ENCODE results near the gene CDKAL1.

CDKAL1 gene

DNA sequence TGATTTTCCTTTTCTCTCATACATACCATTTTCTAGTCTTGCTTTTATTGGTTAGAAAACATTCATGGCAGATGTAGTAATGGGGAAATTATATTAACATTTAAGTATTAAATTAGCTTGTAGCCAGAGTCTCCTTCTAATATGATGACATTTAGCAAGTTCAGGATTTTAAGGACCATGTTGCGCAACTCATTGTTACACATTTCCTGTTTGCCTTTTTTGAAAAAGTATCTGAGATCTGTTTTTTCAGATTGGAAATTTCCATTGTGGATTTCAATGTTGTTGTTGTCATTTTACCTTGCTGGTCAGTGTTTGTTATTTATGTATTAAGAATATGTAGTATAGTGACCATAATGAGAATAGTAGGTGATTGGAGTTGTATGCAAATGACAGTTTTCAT is 38.7 kb downstream of the CDKAL1 start:
- Histone ChIP-seq H3K36me3 (ENCODE audit: control insufficient read depth, insufficient read depth, low read length) (peaks cover 3% of the 10 kb centered on the region), H3K4me1 (ENCODE audit: control insufficient read depth, insufficient read depth, low read length, poor library complexity, severe bottlenecking) (no peaks in the 10 kb centered on the region), H3K27ac (ENCODE audit: low read depth, low read length, severe bottlenecking) (no peak overlapping the region), H3K4me3 (ENCODE audit: extremely low read depth, insufficient read depth, low read length, poor library complexity, severe bottlenecking) (no peak overlapping the region), H3K9me3 (ENCODE audit: control insufficient read depth, low read length) (no peaks in the 10 kb centered on the region)
- 92% methylated on average over 1 of the region's 1 CpG; no CpG with 5 or more reads in 1 of the 2 experiments for WGBS, 2 experiments (ENCODE audit: insufficient coverage in 2 of 2)

DNA sequence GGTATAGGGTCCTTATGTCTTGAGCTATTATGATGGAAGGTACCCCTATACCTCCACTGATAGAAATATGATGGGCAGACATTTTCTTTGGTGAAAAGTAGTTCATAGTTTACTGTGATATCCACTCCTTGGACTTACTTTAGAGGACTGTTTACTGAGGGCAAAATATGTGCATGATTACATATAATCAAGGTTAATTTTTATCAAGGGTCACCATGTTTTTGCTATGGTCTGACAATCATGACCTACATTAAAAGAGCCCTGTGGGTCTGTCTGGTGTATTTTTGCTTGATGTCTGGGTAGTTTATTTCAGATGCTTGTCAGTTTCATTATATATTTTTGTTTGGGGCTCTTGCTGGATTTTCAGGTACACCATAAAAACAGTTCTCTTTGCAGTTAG is 40.1 kb downstream of the CDKAL1 start:
- H3K4me1 ChIP-seq (ENCODE audit: control insufficient read depth, insufficient read depth, low read length, poor library complexity, severe bottlenecking) = no peaks in the 10 kb centered on the region
- H3K36me3 ChIP-seq (ENCODE audit: control insufficient read depth, insufficient read depth, low read length) = peaks cover 3% of the 10 kb centered on the region
- H3K9me3 ChIP-seq (ENCODE audit: control insufficient read depth, low read length) = no peaks in the 10 kb centered on the region
- no peak overlapping the region for H3K27ac ChIP-seq (ENCODE audit: low read depth, low read length, severe bottlenecking)
- H3K4me3 ChIP-seq (ENCODE audit: extremely low read depth, insufficient read depth, low read length, poor library complexity, severe bottlenecking) = no peak overlapping the region

DNA sequence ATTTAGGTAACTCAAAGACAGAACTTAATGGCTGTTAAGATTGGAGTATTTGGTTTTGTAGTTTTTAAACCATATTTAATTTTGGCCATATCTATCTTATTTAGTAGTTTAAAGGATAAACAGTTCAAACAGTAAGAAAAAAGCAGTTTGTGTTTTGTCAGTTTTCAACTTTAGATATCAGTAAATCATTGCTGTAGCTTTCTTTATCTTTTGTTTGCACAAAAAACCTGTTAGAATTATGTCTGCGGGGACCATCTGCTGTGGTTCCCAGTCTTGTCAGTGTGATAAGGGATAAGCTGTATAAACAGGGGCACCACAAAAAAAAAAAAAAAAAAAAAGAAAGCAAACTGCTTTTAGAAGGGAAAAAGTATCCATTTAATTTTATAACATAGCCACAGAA is 40.9 kb downstream of the CDKAL1 start:
- H3K4me3 ChIP-seq (ENCODE audit: extremely low read depth, insufficient read depth, low read length, poor library complexity, severe bottlenecking) = no peak overlapping the region
- H3K27ac ChIP-seq (ENCODE audit: low read depth, low read length, severe bottlenecking) = no peak overlapping the region
- H3K4me1 ChIP-seq (ENCODE audit: control insufficient read depth, insufficient read depth, low read length, poor library complexity, severe bottlenecking) = no peaks in the 10 kb centered on the region
- H3K9me3 ChIP-seq (ENCODE audit: control insufficient read depth, low read length) = no peaks in the 10 kb centered on the region
- H3K36me3 ChIP-seq (ENCODE audit: control insufficient read depth, insufficient read depth, low read length) = peaks cover 4% of the 10 kb centered on the region
- WGBS, 2 experiments (ENCODE audit: insufficient coverage in 2 of 2) = no CpG with 5 or more reads among the region's 1 CpG

DNA sequence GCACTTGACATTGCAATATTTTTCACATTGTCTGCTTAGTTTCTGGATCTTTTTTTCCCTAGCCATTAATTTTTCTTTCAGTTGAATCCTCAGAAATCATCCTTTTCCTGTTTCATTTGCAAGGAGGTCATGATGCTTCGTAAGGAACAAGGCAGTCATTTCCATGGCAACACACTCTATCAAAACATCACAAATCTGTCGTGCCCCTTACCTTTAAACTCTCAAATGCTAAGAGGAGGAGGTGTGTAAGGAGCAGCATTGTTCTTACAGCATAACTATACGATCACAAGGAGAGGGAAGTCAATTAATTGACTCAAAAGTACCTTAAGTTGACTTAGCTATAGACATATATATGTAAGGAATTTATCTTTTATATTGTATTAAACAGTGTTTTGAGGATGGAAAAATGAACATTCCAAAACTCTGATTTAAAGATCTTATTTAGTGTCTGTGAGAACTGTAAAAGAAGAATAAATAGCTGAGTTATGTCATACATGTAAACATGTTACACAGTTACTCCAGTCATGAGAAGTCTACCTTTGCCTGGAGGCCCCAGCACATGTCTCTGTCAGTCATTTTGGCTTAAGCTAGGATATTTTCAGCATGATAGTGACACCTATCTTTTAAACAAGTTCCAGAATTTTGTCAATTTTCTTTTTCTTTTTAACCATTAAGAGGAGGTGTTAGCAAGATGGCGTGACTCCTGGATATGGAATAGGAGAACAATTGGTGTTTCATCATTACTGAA is 41.6 kb downstream of the CDKAL1 start:
- WGBS, 2 experiments (ENCODE audit: insufficient coverage in 2 of 2) = no CpG with 5 or more reads among the region's 4 CpGs
- Histone ChIP-seq H3K27ac (ENCODE audit: low read depth, low read length, severe bottlenecking) (no peak overlapping the region), H3K4me1 (ENCODE audit: control insufficient read depth, insufficient read depth, low read length, poor library complexity, severe bottlenecking) (no peaks in the 10 kb centered on the region), H3K4me3 (ENCODE audit: extremely low read depth, insufficient read depth, low read length, poor library complexity, severe bottlenecking) (no peak overlapping the region), H3K36me3 (ENCODE audit: control insufficient read depth, insufficient read depth, low read length) (peaks cover 7% of the 10 kb centered on the region), H3K9me3 (ENCODE audit: control insufficient read depth, low read length) (no peaks in the 10 kb centered on the region)

DNA sequence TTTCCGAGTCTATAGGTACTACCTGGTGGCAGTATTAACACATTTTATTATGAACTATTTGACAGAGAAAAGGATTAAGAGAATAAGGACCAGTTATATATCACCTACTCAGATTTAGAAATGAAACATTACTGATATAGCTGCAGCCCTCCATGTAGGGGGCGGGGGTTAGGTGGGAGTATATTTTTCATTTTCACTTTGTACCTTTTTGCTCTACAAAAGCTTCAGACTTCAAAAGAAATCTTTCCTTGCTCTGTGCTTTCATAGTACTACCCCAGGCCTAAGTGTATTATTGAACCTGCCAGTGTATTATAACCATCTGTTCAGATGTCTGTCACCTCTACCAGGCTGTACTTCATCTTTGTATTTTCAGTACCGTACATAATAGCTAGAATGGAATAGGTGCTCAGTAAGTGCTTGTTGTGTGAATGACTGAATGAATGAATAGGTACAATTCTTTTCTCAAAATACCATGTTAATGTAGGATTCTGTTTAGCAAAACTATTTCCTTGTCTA is 43.0 kb downstream of the CDKAL1 start:
- Histone ChIP-seq H3K27ac (ENCODE audit: low read depth, low read length, severe bottlenecking) (no peak overlapping the region), H3K4me3 (ENCODE audit: extremely low read depth, insufficient read depth, low read length, poor library complexity, severe bottlenecking) (no peak overlapping the region), H3K36me3 (ENCODE audit: control insufficient read depth, insufficient read depth, low read length) (peaks cover 7% of the 10 kb centered on the region), H3K9me3 (ENCODE audit: control insufficient read depth, low read length) (no peaks in the 10 kb centered on the region), H3K4me1 (ENCODE audit: control insufficient read depth, insufficient read depth, low read length, poor library complexity, severe bottlenecking) (no peaks in the 10 kb centered on the region)
- 100% methylated on average over 1 of the region's 3 CpGs; no CpG with 5 or more reads in 1 of the 2 experiments for WGBS, 2 experiments (ENCODE audit: insufficient coverage in 2 of 2)

DNA sequence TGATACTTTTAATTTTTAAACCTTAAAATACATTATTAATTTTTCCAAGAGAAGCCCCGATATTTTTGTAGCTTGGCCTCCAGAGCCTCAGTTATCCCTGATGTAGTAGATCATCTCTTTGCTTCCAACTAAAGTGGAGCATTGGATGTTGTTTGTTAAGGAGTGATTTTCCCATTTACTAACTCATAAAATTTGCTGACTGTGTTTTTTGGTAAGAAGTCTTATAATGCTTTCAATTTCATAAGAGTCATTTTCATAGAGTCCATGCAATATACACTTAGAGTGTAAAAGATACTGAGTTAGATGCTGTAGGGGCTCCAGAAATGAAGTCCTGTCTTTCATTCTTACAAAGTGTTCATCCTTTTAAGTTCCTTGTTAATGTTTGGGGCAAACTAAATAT is 46.8 kb downstream of the CDKAL1 start:
- no peaks in the 10 kb centered on the region for H3K4me1 ChIP-seq (ENCODE audit: control insufficient read depth, insufficient read depth, low read length, poor library complexity, severe bottlenecking)
- H3K9me3 ChIP-seq (ENCODE audit: control insufficient read depth, low read length) = no peaks in the 10 kb centered on the region
- H3K36me3 ChIP-seq (ENCODE audit: control insufficient read depth, insufficient read depth, low read length) = peaks cover 7% of the 10 kb centered on the region
- no CpG with 5 or more reads among the region's 1 CpG for WGBS, 2 experiments (ENCODE audit: insufficient coverage in 2 of 2)
- no peak overlapping the region for H3K27ac ChIP-seq (ENCODE audit: low read depth, low read length, severe bottlenecking)
- no peak overlapping the region for H3K4me3 ChIP-seq (ENCODE audit: extremely low read depth, insufficient read depth, low read length, poor library complexity, severe bottlenecking)

DNA sequence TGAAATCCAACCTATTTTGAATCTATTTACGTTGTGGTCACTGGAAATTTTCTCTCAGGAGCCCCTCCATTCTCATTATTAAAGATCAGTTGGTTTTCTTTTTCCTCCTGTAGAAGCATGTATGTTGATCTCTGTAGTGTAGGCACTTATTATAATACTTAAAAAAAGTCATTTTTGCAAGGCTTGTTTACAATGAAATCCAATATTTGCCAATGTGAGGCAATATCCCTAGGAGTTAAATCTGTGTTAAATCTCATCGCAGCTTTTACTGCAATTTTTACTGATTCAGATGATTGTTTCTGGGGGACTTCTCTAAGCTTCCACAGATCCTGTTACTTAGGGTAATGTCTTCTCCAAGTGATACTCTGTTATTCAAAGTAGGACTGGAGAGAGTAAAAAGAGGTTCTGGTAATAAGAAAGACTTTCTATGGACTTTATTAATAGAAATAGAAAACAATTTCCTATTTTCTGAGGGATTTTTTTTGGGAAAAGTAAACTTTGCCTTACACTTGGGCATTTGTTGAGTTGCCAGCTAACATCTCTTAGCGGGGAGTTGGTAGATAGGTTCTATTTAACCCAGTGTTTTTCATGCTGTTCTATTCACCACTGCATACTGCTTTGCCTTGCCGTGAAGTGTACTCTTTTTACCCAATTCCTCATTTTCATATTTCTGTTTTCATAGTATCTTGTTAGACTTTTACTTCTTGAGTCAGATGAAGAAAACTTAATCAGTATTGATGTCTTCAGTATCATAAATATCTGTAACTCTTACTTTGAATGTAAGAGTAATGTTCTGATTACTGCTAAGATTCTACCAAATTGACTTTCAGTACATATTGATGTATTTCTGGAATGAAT is 48.6 kb downstream of the CDKAL1 start:
- WGBS, 2 experiments (ENCODE audit: insufficient coverage in 2 of 2) = 60% methylated on average over 1 of the region's 4 CpGs; no CpG with 5 or more reads in 1 of the 2 experiments
- Histone ChIP-seq H3K36me3 (ENCODE audit: control insufficient read depth, insufficient read depth, low read length) (peaks cover 4% of the 10 kb centered on the region), H3K9me3 (ENCODE audit: control insufficient read depth, low read length) (no peaks in the 10 kb centered on the region), H3K4me3 (ENCODE audit: extremely low read depth, insufficient read depth, low read length, poor library complexity, severe bottlenecking) (no peak overlapping the region), H3K4me1 (ENCODE audit: control insufficient read depth, insufficient read depth, low read length, poor library complexity, severe bottlenecking) (no peaks in the 10 kb centered on the region), H3K27ac (ENCODE audit: low read depth, low read length, severe bottlenecking) (no peak overlapping the region)

DNA sequence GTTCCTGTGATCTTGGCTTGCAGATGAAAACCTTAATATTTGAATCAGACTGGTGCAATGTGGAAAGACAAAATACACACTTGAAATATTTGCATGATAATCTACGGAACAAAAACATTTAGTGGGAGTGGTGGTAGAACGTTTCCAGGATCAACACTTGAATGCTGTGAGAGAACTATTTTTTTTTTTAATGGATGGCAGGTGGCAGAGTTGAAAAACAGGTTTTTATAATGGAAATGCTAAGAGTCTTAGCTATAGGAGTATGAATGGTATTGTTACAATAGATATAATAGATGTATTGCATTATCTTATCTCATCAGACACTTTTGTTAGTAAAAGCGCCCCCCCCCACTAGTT is 49.2 kb downstream of the CDKAL1 start:
- WGBS, 2 experiments (ENCODE audit: insufficient coverage in 2 of 2) = 30 to 50% methylated on average over 2 of the region's 3 CpGs
- H3K4me3 ChIP-seq (ENCODE audit: extremely low read depth, insufficient read depth, low read length, poor library complexity, severe bottlenecking) = no peak overlapping the region
- peaks cover 4% of the 10 kb centered on the region for H3K36me3 ChIP-seq (ENCODE audit: control insufficient read depth, insufficient read depth, low read length)
- H3K9me3 ChIP-seq (ENCODE audit: control insufficient read depth, low read length) = no peaks in the 10 kb centered on the region
- H3K27ac ChIP-seq (ENCODE audit: low read depth, low read length, severe bottlenecking) = no peak overlapping the region
- H3K4me1 ChIP-seq (ENCODE audit: control insufficient read depth, insufficient read depth, low read length, poor library complexity, severe bottlenecking) = no peaks in the 10 kb centered on the region

DNA sequence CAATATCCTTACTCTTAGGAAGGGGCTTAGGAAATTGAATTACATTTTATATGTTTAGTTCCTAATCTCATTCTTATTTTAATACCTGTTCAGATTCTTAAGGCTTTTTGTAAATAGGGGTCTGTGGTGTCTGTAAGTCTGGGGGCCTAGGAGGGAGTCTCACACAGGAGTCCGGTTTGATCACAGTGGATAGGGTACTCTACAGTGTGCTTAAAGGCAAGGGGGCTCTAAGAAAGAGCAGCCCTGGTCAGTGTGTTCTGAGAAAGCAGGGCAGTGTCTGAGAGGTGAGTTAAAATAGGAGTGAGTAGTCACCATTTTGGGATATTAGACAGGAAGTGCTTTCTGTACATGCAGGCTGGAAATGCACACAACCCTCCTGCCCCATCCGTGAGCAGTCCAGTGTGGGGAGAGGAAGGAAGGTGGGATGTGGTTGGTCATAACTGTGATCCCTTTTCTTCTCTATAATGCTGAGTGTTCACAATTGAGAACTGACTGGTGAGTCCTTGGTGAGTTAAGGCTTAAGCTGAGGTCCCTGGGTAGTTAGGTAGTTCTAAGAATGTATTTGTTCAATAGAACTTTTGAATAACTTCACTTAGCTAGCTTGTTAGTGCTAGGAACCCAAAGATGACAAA is 50.0 kb downstream of the CDKAL1 start:
- H3K27ac ChIP-seq (ENCODE audit: low read depth, low read length, severe bottlenecking) = no peak overlapping the region
- H3K9me3 ChIP-seq (ENCODE audit: control insufficient read depth, low read length) = no peaks in the 10 kb centered on the region

DNA sequence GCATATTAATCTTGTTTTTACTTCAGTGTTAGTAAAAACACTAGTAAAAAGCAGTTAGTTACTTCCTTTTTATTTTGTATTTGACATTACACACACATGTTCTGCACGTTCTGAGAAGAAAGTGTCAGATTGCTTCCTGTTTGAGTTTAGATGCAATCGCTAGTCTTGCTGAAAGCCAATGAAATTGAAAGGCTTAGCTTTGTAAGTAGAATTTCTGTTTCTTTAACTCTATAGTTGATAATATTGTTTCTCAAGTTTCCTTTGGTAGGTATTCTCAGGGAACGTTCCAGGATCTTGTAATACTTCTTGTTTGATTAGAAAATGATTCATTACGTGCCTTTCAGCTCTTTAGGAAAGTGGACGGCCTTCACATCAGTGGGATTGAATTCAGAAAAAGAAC is 55.0 kb downstream of the CDKAL1 start:
- no CpG with 5 or more reads among the region's 5 CpGs for WGBS, 2 experiments (ENCODE audit: insufficient coverage in 2 of 2)
- H3K4me1 ChIP-seq (ENCODE audit: control insufficient read depth, insufficient read depth, low read length, poor library complexity, severe bottlenecking) = no peaks in the 10 kb centered on the region
- no peak overlapping the region for H3K27ac ChIP-seq (ENCODE audit: low read depth, low read length, severe bottlenecking)
- H3K36me3 ChIP-seq (ENCODE audit: control insufficient read depth, insufficient read depth, low read length) = no peaks in the 10 kb centered on the region
- H3K9me3 ChIP-seq (ENCODE audit: control insufficient read depth, low read length) = no peaks in the 10 kb centered on the region
- no peak overlapping the region for H3K4me3 ChIP-seq (ENCODE audit: extremely low read depth, insufficient read depth, low read length, poor library complexity, severe bottlenecking)

More for the DNA sequence above, 50.0 kb downstream of the CDKAL1 start:
- WGBS, 2 experiments (ENCODE audit: insufficient coverage in 2 of 2) = 84 to 100% methylated on average over 1 to 2 of the region's 2 CpGs
- Histone ChIP-seq H3K4me1 (ENCODE audit: control insufficient read depth, insufficient read depth, low read length, poor library complexity, severe bottlenecking) (no peaks in the 10 kb centered on the region), H3K36me3 (ENCODE audit: control insufficient read depth, insufficient read depth, low read length) (peaks cover 4% of the 10 kb centered on the region), H3K4me3 (ENCODE audit: extremely low read depth, insufficient read depth, low read length, poor library complexity, severe bottlenecking) (no peak overlapping the region)
